Fibroblast of upper back skin (primary cell): ENCODE results near the gene APOE.

Experiments
- DNase-seq: peaks from one replicate; pipeline ENCODE4 v3.0.0-alpha.2; 2013

Gene APOE

DNA sequence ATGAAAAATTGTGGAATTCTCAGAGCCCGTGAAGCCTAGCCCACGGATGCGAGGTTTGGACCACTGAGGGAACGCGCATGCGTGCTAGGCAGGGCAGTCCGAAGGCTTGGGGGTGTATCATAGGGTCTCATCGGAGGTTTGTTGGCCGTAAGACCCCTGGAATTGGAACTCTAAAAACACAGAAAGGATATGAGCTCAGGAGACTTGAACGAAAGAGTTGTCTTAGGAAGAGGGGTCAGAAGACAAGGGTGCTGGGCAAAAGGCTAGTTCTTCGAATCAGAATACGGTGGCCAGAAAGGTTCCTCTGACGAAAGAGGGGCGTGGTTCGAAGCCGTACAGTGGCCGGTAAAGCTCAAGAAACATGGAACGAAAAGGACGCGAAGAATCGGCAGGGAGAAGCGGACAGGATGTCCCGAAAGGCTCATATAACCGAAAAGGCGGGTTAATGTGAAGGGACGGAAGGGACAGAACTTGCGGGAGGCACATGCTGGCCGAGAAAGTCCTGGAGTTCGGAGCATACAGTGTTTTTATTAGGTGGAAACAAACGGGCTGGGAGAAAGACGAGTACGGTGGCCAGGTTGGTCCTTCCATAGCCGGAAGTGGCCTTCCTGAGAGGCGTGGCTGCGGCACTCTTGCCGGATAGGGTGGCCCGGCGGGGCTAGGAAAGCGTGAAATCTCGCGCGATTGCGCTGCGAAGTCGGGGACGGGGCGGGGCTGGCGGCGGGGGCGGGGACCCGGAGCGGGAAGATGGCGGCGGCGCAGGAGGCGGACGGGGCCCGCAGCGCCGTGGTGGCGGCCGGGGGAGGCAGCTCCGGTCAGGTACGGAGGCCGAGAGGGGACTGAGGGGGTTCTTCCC, 49.3 kb downstream of the APOE start, which contains the start of gene CLPTM1:
CLPTM1 (plus strand) TSS at position 732 of the 856 bp plus-strand sequence; CDS start at position 748, 16 bp downstream.
- DNase-seq, result peak; percentile 96

GRCh38 chr19:44955505-44956439, 50.2 kb downstream of the APOE start:
- no peak for DNase-seq

DNA sequence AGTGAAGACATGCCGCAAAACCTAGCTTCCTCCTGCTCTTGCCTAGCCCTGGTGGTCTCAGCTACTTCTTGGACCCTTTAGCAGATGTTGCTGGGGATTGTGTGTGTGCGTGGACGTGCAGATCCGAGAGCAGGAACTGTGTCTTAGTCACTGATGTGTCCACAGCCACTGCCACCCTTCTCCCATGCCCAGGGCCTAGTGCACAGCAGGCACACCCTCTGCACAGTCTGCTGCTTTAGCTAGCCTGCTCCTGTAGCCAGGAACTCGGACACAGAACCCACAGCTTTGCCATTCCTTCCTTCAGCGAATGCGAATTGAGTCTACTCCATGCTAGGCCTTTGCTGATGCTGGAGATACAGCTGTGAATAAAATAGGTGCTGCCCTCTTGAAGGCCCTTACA, 51.9 kb downstream of the APOE start:
- DNase-seq, result no peak

- DNase-seq, result no peak
These were observed 52.5 kb downstream of the APOE start for GRCh38 chr19:44958090-44958489.
